ENCODE results near the gene PLEKHA5. TPM values are rescaled to one million over a fixed set of nuclear protein-coding genes. Genes with fewer than 3 reads are reported as not detected.

Gene PLEKHA5
- total RNA-seq, 2 donors from 2014 or later, result 31.0 to 32.7 TPM

GRCh38 chr12:19214020-19214419 lies 84.5 kb downstream of the PLEKHA5 start:
- no peak for TF ChIP-seq CTCF (IDR thresholded peaks at IDR 0.05)
- no peak overlapping the region for H3K27ac ChIP-seq
- intact Hi-C loops (cut with DNase I), result no loop called here

GRCh38 chr12:19215115-19215514 lies 85.6 kb downstream of the PLEKHA5 start:
- no peak overlapping the region for H3K27ac ChIP-seq
- no peak for DNase-seq
- no peaks in the 10 kb centered on the region for H3K4me1 ChIP-seq
- no peaks in the 10 kb centered on the region for H3K9me3 ChIP-seq
- H3K9ac ChIP-seq (ENCODE audit: low read depth in 2 of 2, low read length in 2 of 2), result no peak overlapping the region
- no peak for TF ChIP-seq CTCF (IDR thresholded peaks at IDR 0.05)
- intact Hi-C loops (cut with DNase I), result no loop called here
- no peak overlapping the region for H3K4me3 ChIP-seq
- no peaks in the 10 kb centered on the region for H3K36me3 ChIP-seq
- H3K27me3 ChIP-seq, result no peaks in the 10 kb centered on the region

More at GRCh38 chr12:19214020-19214419, 84.5 kb downstream of the PLEKHA5 start:
- Histone ChIP-seq H3K9me3 (no peaks in the 10 kb centered on the region), H3K4me3 (no peak overlapping the region), H3K9ac (ENCODE audit: low read depth in 2 of 2, low read length in 2 of 2) (no peak overlapping the region), H3K36me3 (no peaks in the 10 kb centered on the region), H3K27me3 (no peaks in the 10 kb centered on the region), H3K4me1 (no peaks in the 10 kb centered on the region)
- DNase-seq, result no peak

- Histone ChIP-seq H3K9me3 (no peaks in the 10 kb centered on the region), H3K4me1 (no peaks in the 10 kb centered on the region), H3K36me3 (no peaks in the 10 kb centered on the region), H3K9ac (ENCODE audit: low read depth in 2 of 2, low read length in 2 of 2) (no peak overlapping the region), H3K27me3 (no peaks in the 10 kb centered on the region), H3K4me3 (no peak overlapping the region), H3K27ac (no peak overlapping the region)
- no peak for DNase-seq
- intact Hi-C loops (cut with DNase I), result no loop called here
- TF ChIP-seq CTCF (IDR thresholded peaks at IDR 0.05), result no peak
These were observed 87.9 kb downstream of the PLEKHA5 start for GRCh38 chr12:19217446-19217845.

GRCh38 chr12:19220205-19220604 lies 90.7 kb downstream of the PLEKHA5 start:
- H3K9me3 ChIP-seq, result no peaks in the 10 kb centered on the region
- H3K36me3 ChIP-seq, result no peaks in the 10 kb centered on the region
- no peaks in the 10 kb centered on the region for H3K27me3 ChIP-seq
- H3K9ac ChIP-seq (ENCODE audit: low read depth in 2 of 2, low read length in 2 of 2), result no peak overlapping the region
- DNase-seq, result no peak
- no peak overlapping the region for H3K4me3 ChIP-seq
- TF ChIP-seq CTCF (IDR thresholded peaks at IDR 0.05), result no peak
- H3K27ac ChIP-seq, result no peak overlapping the region
- H3K4me1 ChIP-seq, result no peaks in the 10 kb centered on the region
- intact Hi-C loops (cut with DNase I), result no loop called here

- Histone ChIP-seq H3K27ac (no peak overlapping the region), H3K36me3 (no peaks in the 10 kb centered on the region), H3K9ac (ENCODE audit: low read depth in 2 of 2, low read length in 2 of 2) (no peak overlapping the region), H3K27me3 (no peaks in the 10 kb centered on the region), H3K4me1 (no peaks in the 10 kb centered on the region), H3K4me3 (no peak overlapping the region), H3K9me3 (no peaks in the 10 kb centered on the region)
- intact Hi-C loops (cut with DNase I), result no loop called here
- no peak for DNase-seq
- TF ChIP-seq CTCF (IDR thresholded peaks at IDR 0.05), result no peak
These were observed 91.4 kb downstream of the PLEKHA5 start for GRCh38 chr12:19220852-19221466.

Measured in colonic mucosa (tissue), 4 donors.